ENCODE measurements around the gene LGI4.

LGI4 gene

GRCh38 chr19:35122687-35123551 is 11.9 kb downstream of the LGI4 start:
- DNase-seq = no peak

GRCh38 chr19:35120898-35121297 is 14.0 kb downstream of the LGI4 start:
- DNase-seq = no peak

- no peak for DNase-seq
Measured at GRCh38 chr19:35120492-35120891, 14.4 kb downstream of the LGI4 start.

GRCh38 chr19:35119578-35120155 is 15.2 kb downstream of the LGI4 start:
- DNase-seq = no peak

- DNase-seq = no peak
Measured at GRCh38 chr19:35119091-35119490, 15.8 kb downstream of the LGI4 start.

GRCh38 chr19:35118268-35119020 is 16.4 kb downstream of the LGI4 start:
- DNase-seq = no peak

GRCh38 chr19:35117799-35118198 is 17.1 kb downstream of the LGI4 start:
- no peak for DNase-seq

- no peak for DNase-seq
Measured at GRCh38 chr19:35117116-35117515, 17.7 kb downstream of the LGI4 start.

GRCh38 chr19:35116072-35116801 is 18.6 kb downstream of the LGI4 start:
- no peak for DNase-seq

GRCh38 chr19:35115177-35115951 is 19.5 kb downstream of the LGI4 start, which contains the start of gene FXYD3:
Gene FXYD3 (plus strand): TSS chr19:35115823. CDS start chr19:35119377, 3,554 bp downstream.
- DNase-seq = no peak

GRCh38 chr19:35114353-35115176 is 20.3 kb downstream of the LGI4 start:
- peak; percentile 76 to 81 for DNase-seq

- DNase-seq = no peak
Measured at GRCh38 chr19:35112995-35113688, 21.7 kb downstream of the LGI4 start.

- DNase-seq = no peak
Measured at GRCh38 chr19:35110974-35111373, 23.9 kb downstream of the LGI4 start.

GRCh38 chr19:35109395-35110112 is 25.3 kb downstream of the LGI4 start:
- DNase-seq = no peak

GRCh38 chr19:35108730-35109129 is 26.1 kb downstream of the LGI4 start:
- no peak for DNase-seq

GRCh38 chr19:35107545-35107944 is 27.3 kb downstream of the LGI4 start:
- DNase-seq = peak; percentile 34 to 46

- no peak for DNase-seq
Measured at GRCh38 chr19:35106898-35107541, 27.8 kb downstream of the LGI4 start.

- no peak for DNase-seq
Measured at GRCh38 chr19:35106291-35106583, 28.6 kb downstream of the LGI4 start.
